GM20000 (cell line): ENCODE measurements around the gene SLC39A11.
"Not testable (repeated sequence)": the region's sequence is repeated elsewhere in the genome, so short reads cannot be mapped to it uniquely, and the experiment has no call there.

Experiments
- DNase-seq: peaks from one replicate; pipeline ENCODE4 v3.0.0; 2012; ENCODE audit warnings: low spot score
- TF ChIP-seq, protein P1 (sequence below): IDR thresholded peaks from 2 replicates; pipeline ENCODE4 v1.5.1; 2012; ENCODE audit warnings: mild to moderate bottlenecking, control low read depth; ENCODE audit errors: extremely low read depth, missing control alignments

SLC39A11 gene

GRCh38 chr17:72826602-72827001, 265.9 kb downstream of the SLC39A11 start:
- DNase-seq, result no peak
- TF ChIP-seq, protein P1, sequence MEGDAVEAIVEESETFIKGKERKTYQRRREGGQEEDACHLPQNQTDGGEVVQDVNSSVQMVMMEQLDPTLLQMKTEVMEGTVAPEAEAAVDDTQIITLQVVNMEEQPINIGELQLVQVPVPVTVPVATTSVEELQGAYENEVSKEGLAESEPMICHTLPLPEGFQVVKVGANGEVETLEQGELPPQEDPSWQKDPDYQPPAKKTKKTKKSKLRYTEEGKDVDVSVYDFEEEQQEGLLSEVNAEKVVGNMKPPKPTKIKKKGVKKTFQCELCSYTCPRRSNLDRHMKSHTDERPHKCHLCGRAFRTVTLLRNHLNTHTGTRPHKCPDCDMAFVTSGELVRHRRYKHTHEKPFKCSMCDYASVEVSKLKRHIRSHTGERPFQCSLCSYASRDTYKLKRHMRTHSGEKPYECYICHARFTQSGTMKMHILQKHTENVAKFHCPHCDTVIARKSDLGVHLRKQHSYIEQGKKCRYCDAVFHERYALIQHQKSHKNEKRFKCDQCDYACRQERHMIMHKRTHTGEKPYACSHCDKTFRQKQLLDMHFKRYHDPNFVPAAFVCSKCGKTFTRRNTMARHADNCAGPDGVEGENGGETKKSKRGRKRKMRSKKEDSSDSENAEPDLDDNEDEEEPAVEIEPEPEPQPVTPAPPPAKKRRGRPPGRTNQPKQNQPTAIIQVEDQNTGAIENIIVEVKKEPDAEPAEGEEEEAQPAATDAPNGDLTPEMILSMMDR, result no peak

- not testable (repeated sequence) for DNase-seq
These were observed 266.4 kb downstream of the SLC39A11 start for GRCh38 chr17:72826059-72826458.

- DNase-seq, result no peak
- TF ChIP-seq, protein P1, result no peak
These were observed 267.3 kb downstream of the SLC39A11 start for GRCh38 chr17:72825218-72825617.

- DNase-seq, result not testable (repeated sequence)
These were observed 268.2 kb downstream of the SLC39A11 start for GRCh38 chr17:72824267-72824666.

GRCh38 chr17:72822358-72823023, 270.0 kb downstream of the SLC39A11 start:
- DNase-seq, result no peak
- TF ChIP-seq, protein P1, result no peak

GRCh38 chr17:72816406-72816805, 276.1 kb downstream of the SLC39A11 start:
- TF ChIP-seq, protein P1, result no peak
- DNase-seq, result no peak

DNA sequence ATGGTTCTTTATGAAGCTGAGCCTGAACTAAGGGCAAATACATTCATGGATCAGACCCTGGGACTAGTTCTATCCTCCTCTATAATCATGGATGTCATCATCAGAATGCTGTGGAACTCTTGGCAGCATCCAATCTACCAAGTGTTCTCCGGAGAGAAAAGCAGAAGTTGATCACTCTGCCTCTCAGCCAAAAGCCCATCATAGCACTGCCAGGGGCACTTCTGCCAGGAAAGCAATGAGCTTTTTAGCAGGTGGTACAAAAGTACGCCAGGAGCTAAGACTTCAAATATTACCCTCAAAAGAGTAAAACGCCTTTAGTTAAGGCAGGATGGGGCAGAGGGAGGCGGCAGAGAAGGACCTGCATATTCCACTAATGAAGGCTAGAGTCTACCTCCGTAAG, 279.0 kb downstream of the SLC39A11 start:
- TF ChIP-seq, protein P1, result no peak
- no peak for DNase-seq

DNA sequence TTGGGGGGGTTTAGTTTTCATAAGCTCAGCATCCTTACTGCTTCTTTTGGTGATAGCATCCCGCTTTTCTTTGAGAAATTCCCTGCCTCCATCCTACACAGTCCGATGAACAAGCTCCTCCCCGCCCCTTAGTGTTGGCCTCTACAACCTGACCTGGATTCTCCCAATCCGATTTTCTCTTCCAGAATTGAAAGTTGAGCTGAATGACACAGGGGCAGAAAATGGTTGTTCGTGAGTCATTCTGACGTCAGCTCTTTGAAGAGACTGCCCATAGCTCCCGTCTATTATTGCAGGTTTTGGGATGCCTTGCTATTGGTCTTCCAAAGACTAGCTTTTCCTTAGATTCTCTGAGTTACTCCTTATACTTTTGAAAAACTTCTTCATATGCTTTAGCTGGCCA, 279.7 kb downstream of the SLC39A11 start:
- TF ChIP-seq, protein P1, result no peak
- DNase-seq, result no peak
